ENCODE data around the gene RAC3. TPM values are rescaled to one million over a fixed set of nuclear protein-coding genes. Genes with fewer than 3 reads are reported as not detected.
A peak's percentile ranks its signal among the peaks of the same experiment; 100 is the strongest.

RAC3 gene
- total RNA-seq, 2 experiments from 2014 or later, result 15.1 to 24.4 TPM

- peak; percentile 82 for DNase-seq (ENCODE audit: low spot score)
- intact Hi-C loops (cut with micrococcal nuclease; ENCODE audit: unreplicated experiment), result loop anchor here (1.0 to 2.0 kb wide), 2 partner anchors 62 to 151 kb away; partner anchors contain the start of gene ARHGDIA
- H3K4me1 ChIP-seq (ENCODE audit: insufficient read depth, low read length, poor library complexity, severe bottlenecking), result peaks cover 30% of the 10 kb centered on the region
- TF ChIP-seq EZH2phosphoT487 (IDR thresholded peaks at IDR 0.05; ENCODE audit: borderline replicate concordance, low read depth, low read length) (no peak), CTCF (conservative IDR thresholded peaks at IDR 0.05; ENCODE audit: low read length) (peak; percentile 91)
- H4K20me1 ChIP-seq (ENCODE audit: insufficient read depth, low read length), result no peaks in the 10 kb centered on the region
- H3K27ac ChIP-seq (ENCODE audit: low read depth, low read length, poor library complexity, severe bottlenecking), result peak overlapping the region; percentile 44
- H2AFZ ChIP-seq (ENCODE audit: low read length), result no peak overlapping the region
- H3K36me3 ChIP-seq (ENCODE audit: insufficient read depth, low read length), result peaks cover 11% of the 10 kb centered on the region; the same call in 1 of the 2 replicates
- BruUV-seq (replicated peaks), result no TSS peak
- no peaks in the 10 kb centered on the region for H3K9me3 ChIP-seq (ENCODE audit: low read length)
- peaks cover 12% of the 10 kb centered on the region; the same call in 1 of the 2 replicates for H3K79me2 ChIP-seq (ENCODE audit: insufficient read depth, low read depth, low read length)
- H3K9me2 ChIP-seq (ENCODE audit: insufficient read depth, low read length), result no peaks in the 10 kb centered on the region
- peak overlapping the region; percentile 94 for H3K4me3 ChIP-seq (ENCODE audit: low read depth, low read length, poor library complexity, severe bottlenecking)
- POLR2A ChIA-PET, result interaction anchor here (0.9 to 1.3 kb wide), 2 partner anchors 16 to 188 kb away, joined by 3 to 4 read pairs; partner anchors contain the start of genes DCXR and MCRIP1
- peak overlapping the region; percentile 87 for H3K4me2 ChIP-seq (ENCODE audit: low read length)
- CTCF ChIA-PET (ENCODE audit: unreplicated experiment), result interaction anchor here (0.8 to 3.8 kb wide), 5 partner anchors 13 to 62 kb away, joined by 3 to 19 read pairs (median 4); partner anchors contain the start of genes ASPSCR1 and DCXR
These were observed 10.2 kb upstream of the RAC3 start for GRCh38 chr17:82021107-82021899.

- H3K9me2 ChIP-seq (ENCODE audit: insufficient read depth, low read length), result no peaks in the 10 kb centered on the region
- peaks cover 30% of the 10 kb centered on the region for H3K4me1 ChIP-seq (ENCODE audit: insufficient read depth, low read length, poor library complexity, severe bottlenecking)
- no TSS peak for BruUV-seq (replicated peaks)
- H3K4me2 ChIP-seq (ENCODE audit: low read length), result peak overlapping the region; percentile 87
- peak overlapping the region; percentile 94 for H3K4me3 ChIP-seq (ENCODE audit: low read depth, low read length, poor library complexity, severe bottlenecking)
- no peaks in the 10 kb centered on the region for H3K9me3 ChIP-seq (ENCODE audit: low read length)
- H3K79me2 ChIP-seq (ENCODE audit: insufficient read depth, low read depth, low read length), result peaks cover 12% of the 10 kb centered on the region; the same call in 1 of the 2 replicates
- POLR2A ChIA-PET, result interaction anchor here (1.3 to 2.0 kb wide), 2 partner anchors 16 to 188 kb away, joined by 4 to 9 read pairs; partner anchors contain the start of genes DCXR and MCRIP1
- H2AFZ ChIP-seq (ENCODE audit: low read length), result no peak overlapping the region
- H3K27ac ChIP-seq (ENCODE audit: low read depth, low read length, poor library complexity, severe bottlenecking), result peak overlapping the region; percentile 44
- intact Hi-C loops (cut with micrococcal nuclease; ENCODE audit: unreplicated experiment), result loop anchor here (1.0 to 2.0 kb wide), 4 partner anchors 55 to 151 kb away; partner anchors contain the start of genes ALYREF, ANAPC11 and ARHGDIA
- peaks cover 11% of the 10 kb centered on the region; the same call in 1 of the 2 replicates for H3K36me3 ChIP-seq (ENCODE audit: insufficient read depth, low read length)
- TF ChIP-seq EZH2phosphoT487 (IDR thresholded peaks at IDR 0.05; ENCODE audit: borderline replicate concordance, low read depth, low read length), result no peak
- peak; percentile 40 for DNase-seq (ENCODE audit: low spot score)
- no peaks in the 10 kb centered on the region for H4K20me1 ChIP-seq (ENCODE audit: insufficient read depth, low read length)
- CTCF ChIA-PET (ENCODE audit: unreplicated experiment), result interaction anchor here (1.0 to 3.8 kb wide), 3 partner anchors 12 to 63 kb away, joined by 4 to 19 read pairs (median 9); partner anchors contain the start of gene DCXR
These were observed 9.6 kb upstream of the RAC3 start for GRCh38 chr17:82021900-82022309.

- intact Hi-C loops (cut with micrococcal nuclease; ENCODE audit: unreplicated experiment), result loop anchor here (1.0 to 2.0 kb wide), 2 partner anchors 56 to 131 kb away; partner anchors contain the start of genes ALYREF and ANAPC11
- no peak for DNase-seq (ENCODE audit: low spot score)
- TF ChIP-seq CTCF (conservative IDR thresholded peaks at IDR 0.05; ENCODE audit: low read length) (no peak), EZH2phosphoT487 (IDR thresholded peaks at IDR 0.05; ENCODE audit: borderline replicate concordance, low read depth, low read length) (no peak)
- H3K79me2 ChIP-seq (ENCODE audit: insufficient read depth, low read depth, low read length), result peaks cover 12% of the 10 kb centered on the region; the same call in 1 of the 2 replicates
- no TSS peak for BruUV-seq (replicated peaks)
- H4K20me1 ChIP-seq (ENCODE audit: insufficient read depth, low read length), result no peaks in the 10 kb centered on the region
- ChIA-PET CTCF (ENCODE audit: unreplicated experiment) (interaction anchor here (0.7 to 3.8 kb wide), 5 partner anchors 12 to 214 kb away, joined by 3 to 19 read pairs (median 4); partner anchors contain the start of gene DCXR), POLR2A (interaction anchor here (0.6 to 2.0 kb wide), 7 partner anchors 13 to 231 kb away, joined by 3 to 9 read pairs (median 4); partner anchors contain the start of genes DCXR and MCRIP1)
- peaks cover 11% of the 10 kb centered on the region; the same call in 1 of the 2 replicates for H3K36me3 ChIP-seq (ENCODE audit: insufficient read depth, low read length)
- peaks cover 30% of the 10 kb centered on the region for H3K4me1 ChIP-seq (ENCODE audit: insufficient read depth, low read length, poor library complexity, severe bottlenecking)
- peak within 1 kb of the TSS; percentile 94 for H3K4me3 ChIP-seq (ENCODE audit: low read depth, low read length, poor library complexity, severe bottlenecking)
- H3K4me2 ChIP-seq (ENCODE audit: low read length), result peak within 1 kb of the TSS; percentile 87
- H3K9me3 ChIP-seq (ENCODE audit: low read length), result no peaks in the 10 kb centered on the region
- H3K27ac ChIP-seq (ENCODE audit: low read depth, low read length, poor library complexity, severe bottlenecking), result peak within 1 kb of the TSS; percentile 44
- no peaks in the 10 kb centered on the region for H3K9me2 ChIP-seq (ENCODE audit: insufficient read depth, low read length)
- H2AFZ ChIP-seq (ENCODE audit: low read length), result peak within 1 kb of the TSS; percentile 62
These were observed 9.0 kb upstream of the RAC3 start, which contains the start of gene CENPX for GRCh38 chr17:82022310-82022980. Gene CENPX (minus strand): TSS chr17:82022878. CDS start chr17:82022861, 17 bp downstream.

Measured in OCI-LY7 (cell line).